ENCODE measurements around the gene FMO4. TPM values are rescaled to one million over a fixed set of nuclear protein-coding genes. Genes with fewer than 3 reads are reported as not detected.

FMO4 gene, protein sequence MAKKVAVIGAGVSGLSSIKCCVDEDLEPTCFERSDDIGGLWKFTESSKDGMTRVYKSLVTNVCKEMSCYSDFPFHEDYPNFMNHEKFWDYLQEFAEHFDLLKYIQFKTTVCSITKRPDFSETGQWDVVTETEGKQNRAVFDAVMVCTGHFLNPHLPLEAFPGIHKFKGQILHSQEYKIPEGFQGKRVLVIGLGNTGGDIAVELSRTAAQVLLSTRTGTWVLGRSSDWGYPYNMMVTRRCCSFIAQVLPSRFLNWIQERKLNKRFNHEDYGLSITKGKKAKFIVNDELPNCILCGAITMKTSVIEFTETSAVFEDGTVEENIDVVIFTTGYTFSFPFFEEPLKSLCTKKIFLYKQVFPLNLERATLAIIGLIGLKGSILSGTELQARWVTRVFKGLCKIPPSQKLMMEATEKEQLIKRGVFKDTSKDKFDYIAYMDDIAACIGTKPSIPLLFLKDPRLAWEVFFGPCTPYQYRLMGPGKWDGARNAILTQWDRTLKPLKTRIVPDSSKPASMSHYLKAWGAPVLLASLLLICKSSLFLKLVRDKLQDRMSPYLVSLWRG
- total RNA-seq (2021), result 0.56 and 2.1 TPM in 2 replicates
- Bru-seq, nascent RNA, result percentile 43 among the genes with signal in this experiment
- BruChase-seq, experiment 1, labeled RNA remaining after a 2-hour chase, result percentile 41 among the genes with signal in this experiment
- percentile 41 among the genes with signal in this experiment for BruChase-seq, experiment 2, labeled RNA remaining after a 6-hour chase
- long read RNA-seq, partial matches to known transcripts, result 2 of 5 reads
- long read RNA-seq, other reads (novel, unspliced or antisense), result 0 of 5 reads

DNA sequence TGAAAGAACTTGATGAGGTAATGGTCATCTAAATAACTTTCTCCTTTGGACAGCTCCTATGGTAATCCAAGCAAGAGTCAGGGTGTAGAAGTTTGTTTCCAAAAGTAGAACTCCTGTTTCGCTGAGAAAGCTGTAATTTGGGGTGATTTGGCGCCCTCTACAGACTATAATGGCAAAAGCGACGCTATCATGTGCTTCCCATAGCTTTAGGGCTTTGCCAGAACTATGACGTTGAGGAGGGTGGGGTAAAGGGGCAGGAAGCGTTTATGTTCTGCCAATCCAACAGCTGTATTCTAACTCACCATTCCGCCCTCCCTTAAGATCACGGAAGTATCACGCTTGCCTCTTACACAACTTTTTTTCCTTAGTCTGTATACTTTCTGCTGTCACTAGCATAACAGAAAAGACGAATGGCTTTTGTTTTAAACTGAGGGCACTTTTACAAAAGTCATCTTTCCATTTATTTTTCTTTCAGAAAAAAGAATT, at the start of gene FMO4:
FMO4 (plus strand) TSS at position 349 of the 486 bp plus-strand sequence. CDS start 5,643 bp downstream, outside the sequence.
- POLR2A ChIA-PET (ENCODE audit: low non-redundant PET), result interaction anchor here (1.2 kb wide), 1 partner anchor 257 kb away, joined by 3 read pairs; no protein-coding TSS in a partner anchor
- H3K9me3 ChIP-seq (ENCODE audit: low read depth, low read length, poor library complexity, severe bottlenecking), result no peaks in the 10 kb centered on the region
- peak within 1 kb of the TSS; percentile 59 for H3K27ac ChIP-seq (ENCODE audit: low read depth, low read length, poor library complexity, severe bottlenecking)
- intact Hi-C loops (cut with micrococcal nuclease; ENCODE audit: unreplicated experiment), result loop anchor here (1.0 to 10.0 kb wide), 5 partner anchors 67 to 347 kb away; partner anchors contain the start of gene FMO1
- peak; percentile 99 for DNase-seq (ENCODE audit: low spot score)
- peaks cover 5% of the 10 kb centered on the region for H3K4me1 ChIP-seq (ENCODE audit: insufficient read depth, low read length, poor library complexity, severe bottlenecking)
- H3K4me3 ChIP-seq (ENCODE audit: low read depth, low read length, poor library complexity, severe bottlenecking), result peak within 1 kb of the TSS; percentile 21
- no peaks in the 10 kb centered on the region for H3K36me3 ChIP-seq (ENCODE audit: insufficient read depth, low read length, poor library complexity, severe bottlenecking)
- CTCF ChIA-PET, result interaction anchor here (0.5 to 1.8 kb wide), 14 partner anchors 9 to 624 kb away, joined by 3 to 32 read pairs (median 6); no protein-coding TSS in a partner anchor
- H3K27me3 ChIP-seq (replicated peaks; ENCODE audit: insufficient read depth, low read depth, low read length, poor library complexity), result no peaks in the 10 kb centered on the region
- BruUV-seq (replicated peaks), result no TSS peak
- no peak for TF ChIP-seq EZH2 (IDR thresholded peaks at IDR 0.05; ENCODE audit: borderline replicate concordance, low read depth, low read length, poor library complexity, severe bottlenecking)
- TF ChIP-seq, protein P1, sequence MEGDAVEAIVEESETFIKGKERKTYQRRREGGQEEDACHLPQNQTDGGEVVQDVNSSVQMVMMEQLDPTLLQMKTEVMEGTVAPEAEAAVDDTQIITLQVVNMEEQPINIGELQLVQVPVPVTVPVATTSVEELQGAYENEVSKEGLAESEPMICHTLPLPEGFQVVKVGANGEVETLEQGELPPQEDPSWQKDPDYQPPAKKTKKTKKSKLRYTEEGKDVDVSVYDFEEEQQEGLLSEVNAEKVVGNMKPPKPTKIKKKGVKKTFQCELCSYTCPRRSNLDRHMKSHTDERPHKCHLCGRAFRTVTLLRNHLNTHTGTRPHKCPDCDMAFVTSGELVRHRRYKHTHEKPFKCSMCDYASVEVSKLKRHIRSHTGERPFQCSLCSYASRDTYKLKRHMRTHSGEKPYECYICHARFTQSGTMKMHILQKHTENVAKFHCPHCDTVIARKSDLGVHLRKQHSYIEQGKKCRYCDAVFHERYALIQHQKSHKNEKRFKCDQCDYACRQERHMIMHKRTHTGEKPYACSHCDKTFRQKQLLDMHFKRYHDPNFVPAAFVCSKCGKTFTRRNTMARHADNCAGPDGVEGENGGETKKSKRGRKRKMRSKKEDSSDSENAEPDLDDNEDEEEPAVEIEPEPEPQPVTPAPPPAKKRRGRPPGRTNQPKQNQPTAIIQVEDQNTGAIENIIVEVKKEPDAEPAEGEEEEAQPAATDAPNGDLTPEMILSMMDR (conservative IDR thresholded peaks at IDR 0.05; ENCODE audit: low read depth, low read length), result peak; percentile 95

DNA sequence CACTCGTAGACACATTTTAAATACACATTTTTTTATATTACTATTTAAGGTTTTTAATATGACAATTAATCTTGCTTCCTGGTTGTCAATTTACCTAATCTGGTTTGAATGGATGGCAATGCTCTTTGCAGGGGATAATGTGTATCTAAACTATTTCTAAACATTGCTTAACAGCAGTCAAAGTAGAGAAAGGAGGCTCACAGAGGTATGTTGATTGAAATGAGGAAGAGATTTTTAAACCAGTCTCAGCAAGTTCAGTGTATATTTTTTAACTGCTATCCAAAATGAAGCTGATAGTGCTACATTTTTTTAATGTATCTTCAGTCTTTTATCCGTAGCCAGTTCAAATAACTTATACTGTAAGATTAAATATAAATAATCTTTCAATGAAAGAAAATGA, 48.3 kb upstream of the FMO4 start:
- ChIA-PET POLR2A (ENCODE audit: low non-redundant PET) (no interaction called here), CTCF (no interaction called here)
- Histone ChIP-seq H3K4me3 (ENCODE audit: low read depth, low read length, poor library complexity, severe bottlenecking) (no peak overlapping the region), H3K36me3 (ENCODE audit: insufficient read depth, low read length, poor library complexity, severe bottlenecking) (no peaks in the 10 kb centered on the region), H3K27me3 (replicated peaks; ENCODE audit: insufficient read depth, low read depth, low read length, poor library complexity) (no peaks in the 10 kb centered on the region), H3K4me1 (ENCODE audit: insufficient read depth, low read length, poor library complexity, severe bottlenecking) (no peaks in the 10 kb centered on the region), H3K27ac (ENCODE audit: low read depth, low read length, poor library complexity, severe bottlenecking) (no peak overlapping the region), H3K9me3 (ENCODE audit: low read depth, low read length, poor library complexity, severe bottlenecking) (no peaks in the 10 kb centered on the region)
- TF ChIP-seq EZH2 (IDR thresholded peaks at IDR 0.05; ENCODE audit: borderline replicate concordance, low read depth, low read length, poor library complexity, severe bottlenecking), result no peak
- TF ChIP-seq, protein P1 (conservative IDR thresholded peaks at IDR 0.05; ENCODE audit: low read depth, low read length), result no peak
- intact Hi-C loops (cut with micrococcal nuclease; ENCODE audit: unreplicated experiment), result no loop called here
- DNase-seq (ENCODE audit: low spot score), result no peak
- BruUV-seq (replicated peaks), result no TSS peak

DNA sequence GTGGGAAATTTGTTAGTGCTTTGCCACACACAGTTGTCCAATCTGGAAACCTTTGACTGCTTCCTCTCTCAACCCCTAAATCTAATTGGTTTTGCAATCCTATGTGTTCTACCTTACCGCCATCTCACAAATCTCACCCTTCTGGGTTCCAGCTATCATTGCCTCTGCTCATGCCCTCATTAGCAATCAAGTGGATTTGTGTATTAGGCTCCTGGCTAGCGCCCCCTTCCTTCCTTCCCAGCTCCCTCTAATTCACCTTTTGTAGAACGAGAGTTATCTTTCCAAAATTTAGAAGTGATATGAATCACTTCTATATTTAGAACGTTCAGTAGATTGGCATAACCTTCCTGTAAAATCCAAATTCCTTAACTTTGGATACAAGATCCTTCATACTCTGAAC, 47.1 kb upstream of the FMO4 start:
- Histone ChIP-seq H3K36me3 (ENCODE audit: insufficient read depth, low read length, poor library complexity, severe bottlenecking) (no peaks in the 10 kb centered on the region), H3K4me1 (ENCODE audit: insufficient read depth, low read length, poor library complexity, severe bottlenecking) (no peaks in the 10 kb centered on the region), H3K27me3 (replicated peaks; ENCODE audit: insufficient read depth, low read depth, low read length, poor library complexity) (no peaks in the 10 kb centered on the region), H3K27ac (ENCODE audit: low read depth, low read length, poor library complexity, severe bottlenecking) (no peak overlapping the region), H3K9me3 (ENCODE audit: low read depth, low read length, poor library complexity, severe bottlenecking) (no peaks in the 10 kb centered on the region), H3K4me3 (ENCODE audit: low read depth, low read length, poor library complexity, severe bottlenecking) (no peak overlapping the region)
- ChIA-PET POLR2A (ENCODE audit: low non-redundant PET) (no interaction called here), CTCF (no interaction called here)
- no peak for DNase-seq (ENCODE audit: low spot score)
- BruUV-seq (replicated peaks), result no TSS peak
- TF ChIP-seq, protein P1 (conservative IDR thresholded peaks at IDR 0.05; ENCODE audit: low read depth, low read length), result no peak
- no peak for TF ChIP-seq EZH2 (IDR thresholded peaks at IDR 0.05; ENCODE audit: borderline replicate concordance, low read depth, low read length, poor library complexity, severe bottlenecking)
- intact Hi-C loops (cut with micrococcal nuclease; ENCODE audit: unreplicated experiment), result no loop called here
